Thyroid gland (tissue), 4 donors: ENCODE results near the gene NFIA. TPM values are rescaled to one million over a fixed set of nuclear protein-coding genes. Genes with fewer than 3 reads are reported as not detected.

Experiments used
- DNase-seq, 2 donors: peaks; one replicate each; pipeline ENCODE4 v3.0.0-alpha.2; 2019
- H3K27ac ChIP-seq, 3 donors: fragments of 200-600 bp; sonication (generic); 1 replicate in 2 of 3; 2 replicates in 1 of 3; pipeline ENCODE4 v1.5.1; 2016 to 2019; ENCODE audit warnings: mild to moderate bottlenecking in 1 of 3, moderate library complexity in 1 of 3
- H3K27me3 ChIP-seq: fragments of 200-600 bp; sonication (generic); one replicate; pipeline ENCODE4 v1.5.1; 2019
- H3K36me3 ChIP-seq, 2 donors: fragments of 200-600 bp; sonication (generic); one replicate each; pipeline ENCODE4 v1.5.1; 2016 to 2019
- H3K4me1 ChIP-seq, 2 donors: fragments of 200-600 bp; sonication (generic); one replicate each; pipeline ENCODE4 v1.5.1; 2017 to 2019
- H3K4me3 ChIP-seq, 3 donors: fragments of 200-600 bp; sonication (generic); replicated peaks in 1 of 3; 1 replicate in 2 of 3; 2 replicates in 1 of 3; pipeline ENCODE4 v1.5.1; 2016; ENCODE audit warnings: mild to moderate bottlenecking in 1 of 3
- H3K9me3 ChIP-seq: fragments of 200-600 bp; sonication (generic); one replicate; pipeline ENCODE4 v1.5.1; 2017
- POLR2A ChIP-seq, 2 donors: fragments of 450-650 bp; IDR thresholded peaks; one replicate each; pipeline ENCODE4 v1.6.1; 2017; ENCODE audit warnings: antibody characterized with exemption in 2 of 2, mild to moderate bottlenecking in 2 of 2, moderate library complexity in 1 of 2
- WGBS, 2 donors: methylation state at CpG; one replicate each; pipeline ENCODE4 v1.1.5; 2017; 5-methylcytosine and 5-hydroxymethylcytosine counted together
- intact Hi-C: fragments of 100-400 bp; cut with DNase I; formaldehyde crosslinking; loops from one replicate; pipeline ENCODE4 v1.15.1; 2023
- total RNA-seq, 4 donors: library from RNA; depleted of rRNA; stranded (reverse); fragments of >200 nt; gene quantifications; one replicate each; pipeline ENCODE4 v1.2.3, GENCODE V29; 2016
- TF ChIP-seq, protein P1 (sequence below), 6 experiments: fragments of 200-600 bp in 3 of 6; fragments of 450-650 bp in 3 of 6; sonication (generic) in 3 of 6; IDR thresholded peaks; one replicate each; pipeline ENCODE4 v1.5.1; 2016 to 2019; ENCODE audit warnings: antibody characterized with exemption in 6 of 6, mild to moderate bottlenecking in 2 of 6, inconsistent platforms in 1 of 6, moderate library complexity in 1 of 6

NFIA gene
- total RNA-seq, 4 donors from 2014 or later = 105 to 149 (median 118) TPM

DNA sequence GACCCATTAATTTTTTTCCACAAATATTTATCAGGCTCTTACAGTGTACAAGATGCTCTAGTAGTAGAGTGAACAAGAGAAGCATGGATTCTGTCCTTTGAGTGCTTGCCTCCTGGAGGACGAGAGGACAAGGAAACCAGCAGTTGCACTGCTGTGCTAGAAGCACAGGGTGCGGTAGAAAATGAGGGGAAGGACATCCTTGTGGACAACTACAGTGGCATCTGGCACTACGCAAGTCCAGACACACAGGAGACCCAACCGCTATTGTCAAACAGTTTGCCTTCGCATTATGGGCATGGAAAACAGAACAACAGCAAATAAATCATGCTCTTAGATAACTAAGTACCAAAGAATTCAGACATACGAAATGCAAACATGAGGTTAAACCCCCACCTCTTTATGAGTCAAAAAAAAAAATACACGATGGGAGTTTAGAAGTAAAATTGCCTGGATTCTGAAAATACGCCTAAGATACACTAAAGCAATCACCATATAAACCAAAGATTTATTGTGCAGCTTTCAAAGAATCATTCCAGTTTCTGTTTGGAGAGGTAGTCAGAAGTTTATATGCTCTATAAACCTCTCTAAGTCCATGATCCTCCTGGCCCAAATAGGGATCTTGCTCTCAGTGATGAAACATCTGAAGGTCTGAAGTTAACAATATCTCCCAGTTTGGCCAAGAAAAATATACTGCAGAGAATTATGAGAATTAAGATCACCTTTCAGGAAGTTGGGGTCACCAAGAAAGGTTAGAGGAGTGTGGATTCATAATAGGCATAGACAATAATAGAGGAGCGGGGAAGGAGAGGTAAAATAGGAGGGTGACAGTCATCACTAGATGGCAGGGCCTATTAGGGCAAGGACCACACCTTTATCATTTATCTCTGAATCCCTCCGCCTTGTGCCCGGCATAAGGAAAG, 307.8 kb downstream of the NFIA start:
- intact Hi-C loops = no loop called here
- no peaks in the 10 kb centered on the region for H3K27me3 ChIP-seq
- WGBS, 2 donors = 92 to 95% methylated on average over 11 of the region's 11 CpGs
- no peak overlapping the region for H3K27ac ChIP-seq
- no peaks in the 10 kb centered on the region for H3K9me3 ChIP-seq
- no peak for DNase-seq
- H3K36me3 ChIP-seq = peaks cover 0 to 6% of the 10 kb centered on the region in 2 donors
- H3K4me3 ChIP-seq = no peak overlapping the region
- H3K4me1 ChIP-seq = peaks cover 0 to 6% of the 10 kb centered on the region in 2 donors
- TF ChIP-seq, protein P1, sequence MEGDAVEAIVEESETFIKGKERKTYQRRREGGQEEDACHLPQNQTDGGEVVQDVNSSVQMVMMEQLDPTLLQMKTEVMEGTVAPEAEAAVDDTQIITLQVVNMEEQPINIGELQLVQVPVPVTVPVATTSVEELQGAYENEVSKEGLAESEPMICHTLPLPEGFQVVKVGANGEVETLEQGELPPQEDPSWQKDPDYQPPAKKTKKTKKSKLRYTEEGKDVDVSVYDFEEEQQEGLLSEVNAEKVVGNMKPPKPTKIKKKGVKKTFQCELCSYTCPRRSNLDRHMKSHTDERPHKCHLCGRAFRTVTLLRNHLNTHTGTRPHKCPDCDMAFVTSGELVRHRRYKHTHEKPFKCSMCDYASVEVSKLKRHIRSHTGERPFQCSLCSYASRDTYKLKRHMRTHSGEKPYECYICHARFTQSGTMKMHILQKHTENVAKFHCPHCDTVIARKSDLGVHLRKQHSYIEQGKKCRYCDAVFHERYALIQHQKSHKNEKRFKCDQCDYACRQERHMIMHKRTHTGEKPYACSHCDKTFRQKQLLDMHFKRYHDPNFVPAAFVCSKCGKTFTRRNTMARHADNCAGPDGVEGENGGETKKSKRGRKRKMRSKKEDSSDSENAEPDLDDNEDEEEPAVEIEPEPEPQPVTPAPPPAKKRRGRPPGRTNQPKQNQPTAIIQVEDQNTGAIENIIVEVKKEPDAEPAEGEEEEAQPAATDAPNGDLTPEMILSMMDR (IDR thresholded peaks at IDR 0.05) = no peak
- no peak for TF ChIP-seq POLR2A (IDR thresholded peaks at IDR 0.05)

DNA sequence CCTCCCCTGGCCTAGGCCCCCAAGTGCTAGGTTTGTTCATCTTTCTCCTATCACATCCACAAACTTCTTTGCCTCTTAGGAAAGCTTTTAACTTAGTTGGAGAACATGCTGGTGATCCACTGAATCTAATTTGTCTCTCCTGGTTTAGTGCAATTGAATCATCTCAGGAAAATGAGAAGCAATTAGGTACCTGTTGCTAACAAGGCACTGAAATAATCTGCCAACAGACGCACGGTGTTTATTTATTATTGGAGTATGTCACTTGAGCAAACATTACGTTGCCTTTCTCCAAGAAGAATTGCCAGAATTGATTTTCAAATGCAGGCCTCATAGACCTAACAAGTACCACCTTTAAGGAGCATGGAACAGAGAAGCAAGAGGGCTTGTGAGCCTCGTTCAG, 309.4 kb downstream of the NFIA start:
- intact Hi-C loops = no loop called here
- no peaks in the 10 kb centered on the region for H3K9me3 ChIP-seq
- peaks cover 0 to 6% of the 10 kb centered on the region in 2 donors for H3K4me1 ChIP-seq
- H3K4me3 ChIP-seq = no peak overlapping the region
- H3K27ac ChIP-seq = no peak overlapping the region
- no peak for TF ChIP-seq POLR2A (IDR thresholded peaks at IDR 0.05)
- TF ChIP-seq, protein P1 (IDR thresholded peaks at IDR 0.05) = no peak
- no peaks in the 10 kb centered on the region for H3K27me3 ChIP-seq
- WGBS, 2 donors = 42 to 46% methylated on average over 4 of the region's 4 CpGs
- DNase-seq = no peak
- H3K36me3 ChIP-seq = peaks cover 0 to 6% of the 10 kb centered on the region in 2 donors

DNA sequence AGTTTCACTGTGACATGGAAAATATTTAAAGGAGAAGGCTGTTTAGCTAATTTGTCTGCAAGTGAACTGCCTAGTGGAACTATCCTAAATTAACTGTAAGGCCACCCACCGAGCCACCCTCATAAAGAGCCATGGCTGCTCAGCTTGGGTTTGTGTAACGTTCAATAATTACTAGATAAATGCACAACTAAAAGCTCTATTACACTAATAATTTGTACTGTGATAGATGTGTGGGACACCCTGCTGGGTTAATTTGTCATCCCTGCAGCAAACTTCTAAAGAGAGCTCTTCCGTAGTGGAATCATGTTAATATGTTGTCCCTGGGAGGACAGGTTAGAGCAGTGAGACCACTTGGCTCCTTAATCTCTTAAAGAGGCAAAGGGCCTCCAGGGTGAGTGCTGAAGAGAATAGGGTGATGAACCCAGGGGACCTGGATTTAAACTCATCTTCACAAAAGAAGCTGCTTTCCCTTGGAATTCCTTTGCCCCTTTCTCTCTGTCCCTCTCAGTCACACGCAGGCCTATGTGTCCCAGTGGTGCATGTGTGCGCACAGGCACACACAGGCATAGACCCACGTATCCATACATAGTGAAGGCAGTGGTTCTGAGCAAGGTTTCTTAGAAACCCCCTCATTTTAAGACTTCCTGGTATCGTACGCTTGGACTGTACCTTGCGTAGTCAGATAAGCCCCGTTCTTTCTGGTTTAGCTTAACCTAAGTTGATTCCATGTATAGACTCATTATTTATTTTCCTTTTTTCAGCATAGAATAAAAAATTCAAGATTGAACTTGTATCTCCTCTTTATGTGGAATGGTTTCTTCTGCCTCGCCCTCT, 310.3 kb downstream of the NFIA start:
- Histone ChIP-seq H3K27me3 (no peaks in the 10 kb centered on the region), H3K27ac (no peak overlapping the region), H3K9me3 (no peaks in the 10 kb centered on the region), H3K4me1 (peaks cover 0 to 6% of the 10 kb centered on the region in 2 donors), H3K4me3 (no peak overlapping the region), H3K36me3 (peaks cover 0 to 6% of the 10 kb centered on the region in 2 donors)
- TF ChIP-seq POLR2A (IDR thresholded peaks at IDR 0.05) = no peak
- intact Hi-C loops = no loop called here
- DNase-seq = no peak
- 92 to 95% methylated on average over 11 of the region's 11 CpGs for WGBS, 2 donors

DNA sequence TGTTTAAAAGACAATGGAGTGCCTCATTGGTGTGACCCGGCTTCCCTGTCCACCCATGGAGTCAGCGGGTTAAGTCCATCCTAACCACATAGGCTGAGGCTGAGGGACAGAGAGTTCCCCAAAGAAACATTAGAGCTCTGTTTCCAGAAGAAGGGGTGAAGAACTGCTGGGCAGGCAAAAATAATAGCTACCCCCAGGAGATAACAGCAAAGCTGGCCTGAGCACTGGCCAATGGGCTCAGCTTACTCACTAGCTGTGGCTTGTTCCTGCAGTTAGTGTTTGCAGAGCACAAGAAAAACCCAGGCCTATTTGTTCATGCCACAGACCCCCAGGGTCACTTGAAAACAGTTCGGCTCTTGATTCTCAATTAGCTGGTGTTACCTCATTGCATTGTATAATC, 311.2 kb downstream of the NFIA start:
- Histone ChIP-seq H3K27me3 (no peaks in the 10 kb centered on the region), H3K36me3 (peaks cover 0 to 6% of the 10 kb centered on the region in 2 donors), H3K9me3 (no peaks in the 10 kb centered on the region), H3K4me1 (peaks cover 0 to 6% of the 10 kb centered on the region in 2 donors), H3K4me3 (no peak overlapping the region), H3K27ac (peak overlapping the region in 1 of 3 donors; percentile 11)
- no peak for DNase-seq
- 68 to 92% methylated on average over 3 of the region's 3 CpGs for WGBS, 2 donors
- intact Hi-C loops = no loop called here
- TF ChIP-seq POLR2A (IDR thresholded peaks at IDR 0.05) = no peak
- TF ChIP-seq, protein P1 (IDR thresholded peaks at IDR 0.05) = no peak

DNA sequence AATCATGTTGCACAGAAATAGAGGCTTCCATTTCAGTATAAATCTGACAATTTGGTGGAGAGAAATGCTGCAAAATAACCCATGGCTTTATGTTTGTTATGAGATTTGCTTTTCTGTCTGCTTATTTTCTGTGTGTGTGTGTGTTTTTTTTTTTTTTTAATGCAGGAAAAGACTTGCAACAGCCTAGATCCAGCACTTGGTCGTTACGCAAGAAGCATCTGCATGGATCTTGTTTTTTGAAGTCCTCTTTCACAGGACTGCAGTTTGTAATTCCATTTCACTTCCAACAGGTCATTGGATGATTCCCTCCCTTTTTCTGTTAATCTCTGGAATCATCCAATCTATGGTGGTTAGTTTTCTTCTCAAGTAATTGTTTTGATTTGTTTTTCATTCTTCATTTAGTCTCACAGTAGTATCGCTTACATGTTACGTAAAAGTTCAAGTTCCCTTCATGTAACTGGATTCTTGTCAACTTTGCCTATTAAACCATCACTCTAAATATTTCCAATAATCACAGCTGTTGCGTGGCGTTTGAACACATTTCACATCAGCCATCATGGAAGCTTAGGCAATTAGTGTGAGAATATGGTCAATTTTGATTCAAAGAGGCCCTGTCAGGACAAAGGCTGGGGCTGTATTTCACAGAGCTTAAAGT, 312.9 kb downstream of the NFIA start:
- no peak overlapping the region for H3K27ac ChIP-seq
- DNase-seq = no peak
- no peaks in the 10 kb centered on the region for H3K9me3 ChIP-seq
- H3K27me3 ChIP-seq = no peaks in the 10 kb centered on the region
- H3K4me1 ChIP-seq = peaks cover 16 to 21% of the 10 kb centered on the region in 2 donors
- no peaks in the 10 kb centered on the region for H3K36me3 ChIP-seq
- intact Hi-C loops = no loop called here
- TF ChIP-seq, protein P1 (IDR thresholded peaks at IDR 0.05) = no peak
- TF ChIP-seq POLR2A (IDR thresholded peaks at IDR 0.05) = no peak
- H3K4me3 ChIP-seq = no peak overlapping the region
- 79 to 97% methylated on average over 6 of the region's 6 CpGs for WGBS, 2 donors
